Brain microvascular endothelial cell (primary cell): Measurements from ENCODE around the gene ADAT3.

ENCODE experiments used
- DNase-seq: peaks from one replicate; pipeline ENCODE4 v3.0.0-alpha.2; 2020
- H3K27ac ChIP-seq: fragments of 250-450 bp; sonication (Bioruptor Pico); 2 replicates; pipeline ENCODE4 v1.5.1; 2020; ENCODE audit warnings: mild to moderate bottlenecking, moderate library complexity
- H3K27me3 ChIP-seq: fragments of 250-450 bp; sonication (Bioruptor Pico); replicated peaks from 2 replicates; pipeline ENCODE4 v1.5.1; 2020; ENCODE audit warnings: mild to moderate bottlenecking
- H3K36me3 ChIP-seq: fragments of 250-450 bp; sonication (Bioruptor Pico); replicated peaks from 2 replicates; pipeline ENCODE4 v1.5.1; 2020; ENCODE audit warnings: mild to moderate bottlenecking
- H3K4me3 ChIP-seq: 2 replicates; pipeline ENCODE4 v1.5.1; 2011; ENCODE audit warnings: low read depth, mild to moderate bottlenecking, control low read depth, low read length, moderate library complexity
- CTCF ChIP-seq: IDR thresholded peaks from 2 replicates; pipeline ENCODE4 v1.5.1; 2011; ENCODE audit warnings: low read depth, mild to moderate bottlenecking, moderate library complexity, low read length, control low read depth, inconsistent platforms; ENCODE audit errors: missing control alignments
- in situ Hi-C: cut with HindIII; loops from 2 replicates; pipeline ENCODE4 v1.10.0; 2017; ENCODE audit warnings: low sequenced_read_pairs, low pct_ligation_motif_present

The ADAT3 gene

GRCh38 chr19:1921825-1922224 lies 16.6 kb downstream of the ADAT3 start:
- no peak for TF ChIP-seq CTCF
- no peak overlapping the region for H3K27ac ChIP-seq
- in situ Hi-C loops, result no loop called here
- DNase-seq, result no peak
- H3K4me3 ChIP-seq, result no peak overlapping the region
- peaks cover 56% of the 10 kb centered on the region for H3K36me3 ChIP-seq
- no peaks in the 10 kb centered on the region for H3K27me3 ChIP-seq

- in situ Hi-C loops, result no loop called here
- Histone ChIP-seq H3K36me3 (peaks cover 54% of the 10 kb centered on the region), H3K27me3 (no peaks in the 10 kb centered on the region), H3K4me3 (no peak overlapping the region), H3K27ac (no peak overlapping the region)
- no peak for TF ChIP-seq CTCF
- DNase-seq, result no peak
Measured at GRCh38 chr19:1922803-1923202, 17.6 kb downstream of the ADAT3 start.

- no peak overlapping the region for H3K27ac ChIP-seq
Measured at GRCh38 chr19:1923319-1923718, 18.1 kb downstream of the ADAT3 start.

GRCh38 chr19:1924320-1924961 lies 19.2 kb downstream of the ADAT3 start:
- TF ChIP-seq CTCF, result no peak
- no peak for DNase-seq
- in situ Hi-C loops, result no loop called here
- Histone ChIP-seq H3K27me3 (no peaks in the 10 kb centered on the region), H3K27ac (no peak overlapping the region), H3K36me3 (peaks cover 42% of the 10 kb centered on the region), H3K4me3 (no peak overlapping the region)

More at GRCh38 chr19:1923319-1923718, 18.1 kb downstream of the ADAT3 start:
- Histone ChIP-seq H3K4me3 (no peak overlapping the region), H3K27me3 (no peaks in the 10 kb centered on the region), H3K36me3 (peaks cover 48% of the 10 kb centered on the region)
- DNase-seq, result no peak
- in situ Hi-C loops, result no loop called here
- no peak for TF ChIP-seq CTCF

GRCh38 chr19:1925544-1925943 lies 20.3 kb downstream of the ADAT3 start:
- H3K4me3 ChIP-seq, result no peak overlapping the region
- TF ChIP-seq CTCF, result no peak
- H3K36me3 ChIP-seq, result peaks cover 33% of the 10 kb centered on the region
- in situ Hi-C loops, result no loop called here
- no peak for DNase-seq
- H3K27ac ChIP-seq, result no peak overlapping the region
- no peaks in the 10 kb centered on the region for H3K27me3 ChIP-seq
